HG02759 (cell line): ENCODE data around the gene RFPL4AL1.

Experiments
- ATAC-seq: cut with Tn5 transposase; IDR thresholded peaks from one replicate; pipeline ENCODE4 v1.9.1; 2021; ENCODE audit warnings: mild to moderate bottlenecking, moderate library complexity; ENCODE audit not compliant: unreplicated experiment

The RFPL4AL1 gene

DNA sequence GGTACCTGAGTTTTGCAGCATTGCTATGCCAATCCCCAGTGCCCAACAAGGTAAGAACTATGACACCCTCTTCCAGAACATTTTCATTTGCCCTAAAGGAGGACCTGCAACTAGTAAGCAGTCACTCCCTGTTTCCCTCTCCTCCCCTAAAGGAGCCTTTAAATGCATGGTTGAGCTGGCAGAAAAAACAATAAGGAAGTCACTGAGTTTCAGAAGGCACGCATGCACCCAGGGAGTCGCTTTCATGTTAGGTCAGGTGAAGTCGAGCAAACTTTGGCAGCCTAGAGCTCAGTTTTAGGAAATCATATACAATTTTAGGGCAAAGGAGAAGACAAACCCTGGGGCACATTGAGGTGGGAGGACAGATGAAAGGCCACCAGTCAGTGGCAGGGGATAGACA lies 51.1 kb downstream of the RFPL4AL1 start:
- no peak for ATAC-seq
